Tibial artery (tissue), 4 donors: ENCODE data around the gene MTCH1.

ENCODE experiments used
- DNase-seq, 2 donors: peaks; one replicate each; pipeline ENCODE4 v3.0.0-alpha.2; 2019
- H3K27ac ChIP-seq, 2 donors: fragments of 200-600 bp; sonication (generic) in 1 of 2; 1 replicate in 1 of 2; 2 replicates in 1 of 2; pipeline ENCODE4 v1.5.1; 2018 to 2019; ENCODE audit warnings: mild to moderate bottlenecking in 1 of 2
- H3K27me3 ChIP-seq, 2 donors: fragments of 200-600 bp; sonication (generic) in 1 of 2; one replicate each; pipeline versions ENCODE4 v1.5.1 to v1.6.0; 2016 to 2019
- H3K36me3 ChIP-seq, 3 donors: fragments of 200-600 bp; sonication (generic) in 2 of 3; one replicate each; pipeline ENCODE4 v1.5.1; 2016 to 2019; ENCODE audit warnings: mild to moderate bottlenecking in 2 of 3
- H3K4me1 ChIP-seq, 4 donors: fragments of 200-600 bp; sonication (generic) in 2 of 4; 1 replicate in 3 of 4; 2 replicates in 1 of 4; pipeline ENCODE4 v1.5.1; 2016 to 2019
- H3K4me3 ChIP-seq, 2 donors: fragments of 200-600 bp; sonication (generic) in 1 of 2; 1 replicate in 1 of 2; 2 replicates in 1 of 2; pipeline ENCODE4 v1.5.1; 2018 to 2019; ENCODE audit warnings: mild to moderate bottlenecking in 2 of 2
- H3K9me3 ChIP-seq, 3 donors: fragments of 200-600 bp; sonication (generic) in 1 of 3; one replicate each; pipeline ENCODE4 v1.5.1; 2016 to 2019
- intact Hi-C: fragments of 100-400 bp; cut with DNase I; formaldehyde crosslinking; loops from one replicate; pipeline ENCODE4 v1.15.0; 2023; ENCODE audit warnings: low total_unique reads
- TF ChIP-seq, protein P1 (sequence below), 2 experiments: fragments of 200-600 bp in 1 of 2; fragments of 450-650 bp in 1 of 2; IDR thresholded peaks; one replicate each; pipeline ENCODE4 v1.5.1; 2017 to 2019; ENCODE audit warnings: antibody characterized with exemption in 2 of 2, mild to moderate bottlenecking in 1 of 2, moderate library complexity in 1 of 2

MTCH1 gene

DNA sequence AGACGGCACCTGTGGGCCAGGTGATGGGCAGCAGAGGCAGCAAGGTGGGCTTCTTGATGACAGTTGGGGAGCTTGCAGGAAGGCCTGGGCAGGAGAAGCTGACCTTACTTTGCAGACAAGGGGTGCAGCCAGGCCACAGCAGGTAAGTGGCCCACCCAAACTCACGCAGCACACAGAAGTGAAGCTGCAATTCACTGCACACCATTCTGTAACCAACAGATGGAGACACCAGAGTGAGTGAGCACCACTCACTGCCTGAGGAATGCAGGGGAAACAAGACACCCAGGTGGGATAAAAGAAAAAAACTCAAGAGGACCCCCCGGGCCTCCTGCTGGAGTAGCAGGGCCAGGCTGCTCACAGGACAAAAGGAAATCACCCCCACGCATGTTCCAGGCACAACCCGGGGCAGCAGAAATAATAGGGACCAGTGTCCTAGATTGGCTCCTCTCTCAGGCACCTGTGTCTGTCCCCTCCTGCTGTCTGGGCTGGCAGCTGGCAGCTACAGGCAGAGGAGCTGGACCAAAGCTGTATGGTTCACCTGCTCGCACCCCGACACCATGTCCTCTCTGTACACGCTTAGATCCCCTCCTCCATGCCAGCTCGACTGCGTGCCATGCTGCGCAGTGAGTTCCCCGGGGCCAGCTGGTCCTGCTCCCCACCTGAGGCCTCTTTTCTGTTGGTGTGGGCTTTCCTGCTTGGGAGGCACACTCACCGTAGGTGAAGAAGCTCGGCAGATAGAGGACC lies 4.9 kb downstream of the MTCH1 start:
- no peak for DNase-seq
- no peak overlapping the region for H3K27ac ChIP-seq
- TF ChIP-seq, protein P1, sequence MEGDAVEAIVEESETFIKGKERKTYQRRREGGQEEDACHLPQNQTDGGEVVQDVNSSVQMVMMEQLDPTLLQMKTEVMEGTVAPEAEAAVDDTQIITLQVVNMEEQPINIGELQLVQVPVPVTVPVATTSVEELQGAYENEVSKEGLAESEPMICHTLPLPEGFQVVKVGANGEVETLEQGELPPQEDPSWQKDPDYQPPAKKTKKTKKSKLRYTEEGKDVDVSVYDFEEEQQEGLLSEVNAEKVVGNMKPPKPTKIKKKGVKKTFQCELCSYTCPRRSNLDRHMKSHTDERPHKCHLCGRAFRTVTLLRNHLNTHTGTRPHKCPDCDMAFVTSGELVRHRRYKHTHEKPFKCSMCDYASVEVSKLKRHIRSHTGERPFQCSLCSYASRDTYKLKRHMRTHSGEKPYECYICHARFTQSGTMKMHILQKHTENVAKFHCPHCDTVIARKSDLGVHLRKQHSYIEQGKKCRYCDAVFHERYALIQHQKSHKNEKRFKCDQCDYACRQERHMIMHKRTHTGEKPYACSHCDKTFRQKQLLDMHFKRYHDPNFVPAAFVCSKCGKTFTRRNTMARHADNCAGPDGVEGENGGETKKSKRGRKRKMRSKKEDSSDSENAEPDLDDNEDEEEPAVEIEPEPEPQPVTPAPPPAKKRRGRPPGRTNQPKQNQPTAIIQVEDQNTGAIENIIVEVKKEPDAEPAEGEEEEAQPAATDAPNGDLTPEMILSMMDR (IDR thresholded peaks at IDR 0.05): no peak
- H3K4me1 ChIP-seq: peaks cover 0 to 63% (median 45%) of the 10 kb centered on the region in 4 donors
- intact Hi-C loops: loop anchor here (5.0 kb wide), 1 partner anchor 94 kb away; the partner anchor contains the start of gene C6orf89
- H3K9me3 ChIP-seq: no peaks in the 10 kb centered on the region
- no peak overlapping the region for H3K4me3 ChIP-seq
- H3K27me3 ChIP-seq: no peaks in the 10 kb centered on the region
- peaks cover 28 to 44% (median 29%) of the 10 kb centered on the region in 3 donors for H3K36me3 ChIP-seq

- intact Hi-C loops: loop anchor here (5.0 kb wide), 1 partner anchor 93 kb away; the partner anchor contains the start of gene C6orf89
These were observed 5.9 kb downstream of the MTCH1 start for GRCh38 chr6:36980129-36980528.

GRCh38 chr6:36979347-36979742 lies 6.7 kb downstream of the MTCH1 start:
- intact Hi-C loops: no loop called here
- Histone ChIP-seq H3K36me3 (peaks cover 45 to 61% (median 46%) of the 10 kb centered on the region in 3 donors), H3K27me3 (no peaks in the 10 kb centered on the region), H3K9me3 (no peaks in the 10 kb centered on the region), H3K4me1 (peaks cover 0 to 58% (median 41%) of the 10 kb centered on the region in 4 donors), H3K4me3 (no peak overlapping the region), H3K27ac (no peak overlapping the region)
- DNase-seq: peak in 1 of 2 donors; percentile 52
- TF ChIP-seq, protein P1 (IDR thresholded peaks at IDR 0.05): peak; percentile 44 to 54

More at GRCh38 chr6:36980129-36980528, 5.9 kb downstream of the MTCH1 start:
- H3K4me3 ChIP-seq: no peak overlapping the region
- H3K27ac ChIP-seq: no peak overlapping the region
- H3K27me3 ChIP-seq: no peaks in the 10 kb centered on the region
- H3K36me3 ChIP-seq: peaks cover 37 to 53% (median 38%) of the 10 kb centered on the region in 3 donors
- TF ChIP-seq, protein P1 (IDR thresholded peaks at IDR 0.05): no peak
- peaks cover 0 to 63% (median 45%) of the 10 kb centered on the region in 4 donors for H3K4me1 ChIP-seq
- no peak for DNase-seq
- H3K9me3 ChIP-seq: no peaks in the 10 kb centered on the region

DNA sequence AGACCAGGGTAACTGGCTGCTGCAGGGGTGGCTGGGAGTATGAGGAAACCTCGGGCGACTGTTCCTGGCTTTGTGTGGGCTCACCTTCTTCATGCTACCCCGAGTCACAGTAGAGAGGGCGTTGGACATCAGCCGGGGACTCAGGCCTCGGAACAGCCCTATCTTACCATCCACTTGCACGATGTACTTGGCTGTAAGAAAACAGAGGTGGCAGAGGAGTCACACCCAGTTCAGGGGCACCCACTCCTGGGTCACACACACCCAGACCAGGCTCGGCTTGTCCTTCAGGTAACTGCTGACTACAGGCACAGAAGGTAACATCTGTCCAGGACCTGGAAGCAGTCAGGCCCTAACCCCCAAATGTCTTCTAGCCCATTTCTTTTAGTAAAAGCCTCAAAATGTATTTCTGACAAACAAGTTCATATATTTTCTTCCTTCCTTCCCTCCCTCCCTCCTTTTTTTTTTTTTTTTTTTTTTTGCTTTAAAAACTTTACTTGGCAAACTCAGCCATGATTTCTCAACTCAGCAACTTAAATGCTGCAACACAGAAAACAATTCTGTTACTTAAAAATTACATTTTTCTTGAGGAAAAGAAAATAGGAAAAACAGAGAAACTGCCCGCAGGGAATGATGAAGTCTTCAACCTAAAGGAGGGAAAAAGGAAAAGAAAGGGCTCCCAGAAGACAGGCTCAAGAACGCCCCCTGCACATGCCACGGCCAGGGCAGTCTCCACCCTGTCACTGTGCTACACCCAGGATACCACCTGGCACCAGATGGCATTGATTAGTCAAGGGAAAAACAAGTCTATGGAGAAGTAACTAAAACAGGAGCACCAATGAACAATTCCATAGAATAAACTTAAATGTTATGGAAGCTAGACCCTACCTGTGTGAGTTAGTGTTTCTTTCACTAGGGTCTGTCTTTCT lies 7.3 kb downstream of the MTCH1 start:
- H3K4me3 ChIP-seq: no peak overlapping the region
- no peak for DNase-seq

DNA sequence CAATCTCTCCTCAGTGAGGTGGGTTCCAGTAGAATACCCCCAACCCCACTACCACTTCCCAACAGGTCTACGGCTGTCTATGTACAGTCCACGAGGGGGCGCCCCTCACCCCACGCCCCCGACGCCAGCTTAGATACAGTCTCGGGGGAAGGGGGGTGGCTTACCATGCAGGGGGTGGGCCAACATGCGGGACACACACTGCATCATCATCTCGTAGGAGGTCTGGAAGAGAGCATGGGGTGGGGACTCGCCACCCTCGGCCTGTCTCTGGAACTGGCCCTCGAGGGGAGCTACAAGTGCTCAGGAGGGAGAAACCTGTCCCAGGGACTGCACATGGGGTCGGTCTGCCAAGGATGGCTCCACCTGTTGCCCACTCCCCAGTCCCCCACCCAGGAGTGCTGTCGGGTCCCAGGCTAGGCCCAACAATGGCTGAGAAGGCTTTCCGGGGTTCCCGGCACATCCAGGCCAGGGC lies 8.5 kb downstream of the MTCH1 start:
- DNase-seq: peak in 1 of 2 donors; percentile 59

More for the DNA sequence above, 7.3 kb downstream of the MTCH1 start:
- Histone ChIP-seq H3K27ac (no peak overlapping the region), H3K36me3 (peaks cover 52 to 67% (median 52%) of the 10 kb centered on the region in 3 donors), H3K27me3 (no peaks in the 10 kb centered on the region), H3K9me3 (no peaks in the 10 kb centered on the region), H3K4me1 (peaks cover 0 to 52% (median 34%) of the 10 kb centered on the region in 4 donors)
- TF ChIP-seq, protein P1 (IDR thresholded peaks at IDR 0.05): no peak
- intact Hi-C loops: no loop called here

More for the DNA sequence above, 8.5 kb downstream of the MTCH1 start:
- Histone ChIP-seq H3K36me3 (peaks cover 63 to 79% (median 64%) of the 10 kb centered on the region in 3 donors), H3K27me3 (no peaks in the 10 kb centered on the region), H3K9me3 (no peaks in the 10 kb centered on the region), H3K4me3 (no peak overlapping the region), H3K27ac (no peak overlapping the region), H3K4me1 (peaks cover 0 to 40% (median 25%) of the 10 kb centered on the region in 4 donors)
- TF ChIP-seq, protein P1 (IDR thresholded peaks at IDR 0.05): peak in 1 of 2 experiments; percentile 24
- intact Hi-C loops: no loop called here
